WERI-Rb-1 (cell line): Measurements from ENCODE around the gene TTC13.

ENCODE experiments used
- DNase-seq: peaks from one replicate; pipeline ENCODE4 v3.0.0-alpha.2; 2020
- H3K27ac ChIP-seq: fragments of 250-450 bp; sonication (Bioruptor Pico); 2 replicates; pipeline ENCODE4 v1.5.1; 2020; ENCODE audit warnings: mild to moderate bottlenecking, moderate library complexity
- H3K27me3 ChIP-seq: fragments of 250-450 bp; sonication (Bioruptor Pico); 2 replicates; pipeline ENCODE4 v1.5.1; 2021; ENCODE audit warnings: mild to moderate bottlenecking, low read depth, moderate library complexity; ENCODE audit not compliant: insufficient read depth, severe bottlenecking
- H3K36me3 ChIP-seq: fragments of 250-450 bp; sonication (Bioruptor Pico); 2 replicates; pipeline ENCODE4 v1.5.1; 2020; ENCODE audit warnings: mild to moderate bottlenecking, moderate library complexity
- H3K4me3 ChIP-seq: 2 replicates; pipeline ENCODE4 v1.5.1; 2011; ENCODE audit warnings: low read depth, mild to moderate bottlenecking, control low read depth, low read length
- H3K9me3 ChIP-seq: fragments of 250-450 bp; sonication (Bioruptor Pico); 2 replicates; pipeline ENCODE4 v1.5.1; 2021; ENCODE audit warnings: mild to moderate bottlenecking, moderate library complexity; ENCODE audit not compliant: severe bottlenecking
- TF ChIP-seq, protein P1 (sequence below): IDR thresholded peaks from 2 replicates; pipeline ENCODE4 v1.5.1; 2011; ENCODE audit warnings: low read depth, mild to moderate bottlenecking, control low read depth, inconsistent platforms, low read length

The TTC13 gene

DNA sequence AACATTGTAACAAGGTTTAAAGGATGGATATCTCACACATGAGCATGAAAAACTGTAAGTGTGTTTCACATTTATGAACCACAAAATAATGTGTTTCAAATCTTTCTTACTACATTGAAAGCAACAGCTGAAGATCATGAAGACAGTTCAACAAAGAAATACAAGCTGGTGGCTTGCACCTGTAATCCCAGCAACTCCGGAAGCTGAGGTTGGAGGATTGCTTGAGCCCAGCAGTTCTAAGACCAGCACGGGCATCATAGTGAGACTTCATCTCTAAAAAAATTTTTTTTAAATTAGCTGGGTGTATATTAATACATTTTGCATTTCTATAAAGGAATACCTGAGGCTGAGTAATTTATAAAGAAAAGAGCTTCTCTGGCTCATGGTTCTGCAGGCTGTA is 83.2 kb downstream of the TTC13 start:
- no peak overlapping the region for H3K4me3 ChIP-seq
- no peak overlapping the region for H3K27ac ChIP-seq
- DNase-seq, result no peak
- H3K27me3 ChIP-seq, result no peaks in the 10 kb centered on the region
- TF ChIP-seq, protein P1, sequence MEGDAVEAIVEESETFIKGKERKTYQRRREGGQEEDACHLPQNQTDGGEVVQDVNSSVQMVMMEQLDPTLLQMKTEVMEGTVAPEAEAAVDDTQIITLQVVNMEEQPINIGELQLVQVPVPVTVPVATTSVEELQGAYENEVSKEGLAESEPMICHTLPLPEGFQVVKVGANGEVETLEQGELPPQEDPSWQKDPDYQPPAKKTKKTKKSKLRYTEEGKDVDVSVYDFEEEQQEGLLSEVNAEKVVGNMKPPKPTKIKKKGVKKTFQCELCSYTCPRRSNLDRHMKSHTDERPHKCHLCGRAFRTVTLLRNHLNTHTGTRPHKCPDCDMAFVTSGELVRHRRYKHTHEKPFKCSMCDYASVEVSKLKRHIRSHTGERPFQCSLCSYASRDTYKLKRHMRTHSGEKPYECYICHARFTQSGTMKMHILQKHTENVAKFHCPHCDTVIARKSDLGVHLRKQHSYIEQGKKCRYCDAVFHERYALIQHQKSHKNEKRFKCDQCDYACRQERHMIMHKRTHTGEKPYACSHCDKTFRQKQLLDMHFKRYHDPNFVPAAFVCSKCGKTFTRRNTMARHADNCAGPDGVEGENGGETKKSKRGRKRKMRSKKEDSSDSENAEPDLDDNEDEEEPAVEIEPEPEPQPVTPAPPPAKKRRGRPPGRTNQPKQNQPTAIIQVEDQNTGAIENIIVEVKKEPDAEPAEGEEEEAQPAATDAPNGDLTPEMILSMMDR, result no peak
- no peaks in the 10 kb centered on the region for H3K9me3 ChIP-seq
- no peaks in the 10 kb centered on the region for H3K36me3 ChIP-seq

DNA sequence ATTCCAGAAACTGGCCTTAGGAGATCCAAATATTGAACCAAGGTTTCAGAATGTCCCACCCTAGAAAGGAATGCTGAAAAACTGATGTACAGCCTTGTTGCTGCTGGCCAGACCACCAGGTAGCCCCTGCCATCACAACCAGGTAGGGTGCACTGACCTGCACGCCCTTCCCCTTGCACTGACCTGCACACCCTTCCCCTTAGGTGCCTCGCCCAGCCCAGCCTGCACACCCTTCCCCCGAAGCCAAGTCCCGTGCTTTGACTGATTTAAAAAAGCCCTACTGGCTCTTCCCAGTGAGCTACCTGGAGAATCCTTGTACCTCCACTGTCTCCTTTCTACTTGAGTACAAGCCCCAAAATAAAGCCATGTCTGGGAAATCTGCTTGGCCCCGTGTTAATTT is 84.0 kb downstream of the TTC13 start:
- H3K9me3 ChIP-seq, result no peaks in the 10 kb centered on the region
- H3K36me3 ChIP-seq, result no peaks in the 10 kb centered on the region
- TF ChIP-seq, protein P1, result no peak
- no peak for DNase-seq
- H3K27ac ChIP-seq, result no peak overlapping the region
- no peak overlapping the region for H3K4me3 ChIP-seq
- H3K27me3 ChIP-seq, result no peaks in the 10 kb centered on the region

DNA sequence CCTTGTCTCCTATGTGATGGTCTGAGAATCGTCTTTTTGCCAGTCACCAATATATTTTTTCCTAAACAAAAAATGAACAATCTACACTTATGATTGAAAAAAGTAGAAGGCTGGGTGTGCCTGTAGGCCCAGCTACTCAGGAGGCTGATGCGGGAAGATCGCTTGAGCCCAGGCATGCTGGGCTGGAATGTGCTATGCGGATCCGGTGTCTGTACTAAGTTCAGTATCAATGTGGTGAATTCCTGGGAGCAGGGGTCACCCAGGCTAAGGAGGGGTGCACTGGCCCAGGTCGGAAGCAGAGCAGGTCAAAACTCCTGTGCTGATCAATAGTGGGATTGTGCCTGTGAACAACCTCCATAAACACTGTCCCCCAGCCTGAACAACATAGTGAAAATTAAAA is 84.6 kb downstream of the TTC13 start:
- no peaks in the 10 kb centered on the region for H3K9me3 ChIP-seq
- H3K27ac ChIP-seq, result no peak overlapping the region
- no peaks in the 10 kb centered on the region for H3K27me3 ChIP-seq
- TF ChIP-seq, protein P1, result no peak
- H3K36me3 ChIP-seq, result no peaks in the 10 kb centered on the region
- no peak for DNase-seq
- no peak overlapping the region for H3K4me3 ChIP-seq

DNA sequence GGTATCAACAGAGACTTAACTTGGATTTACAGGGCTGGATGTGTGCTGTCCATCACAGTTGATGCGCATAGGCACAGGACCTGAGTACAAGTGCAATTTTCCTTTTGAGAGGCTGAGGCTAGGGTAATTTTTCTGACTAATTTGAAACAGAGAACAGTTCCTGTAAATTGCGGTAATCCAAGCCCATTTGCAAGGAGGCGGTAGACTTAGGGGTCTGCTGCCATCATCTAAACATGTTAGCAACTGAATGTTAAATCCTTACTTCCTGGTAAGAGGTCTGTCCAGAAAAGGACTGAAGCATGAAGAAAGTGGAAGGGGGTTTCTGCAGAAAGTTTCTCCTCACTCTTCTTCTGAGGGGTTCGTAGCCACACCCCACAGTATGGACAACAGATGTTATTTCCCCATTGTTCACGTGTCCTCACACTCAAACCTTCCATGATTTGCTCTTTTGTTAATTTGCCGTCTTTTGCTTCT is 86.6 kb downstream of the TTC13 start:
- no peak overlapping the region for H3K27ac ChIP-seq
- H3K9me3 ChIP-seq, result no peaks in the 10 kb centered on the region
- no peak for DNase-seq

DNA sequence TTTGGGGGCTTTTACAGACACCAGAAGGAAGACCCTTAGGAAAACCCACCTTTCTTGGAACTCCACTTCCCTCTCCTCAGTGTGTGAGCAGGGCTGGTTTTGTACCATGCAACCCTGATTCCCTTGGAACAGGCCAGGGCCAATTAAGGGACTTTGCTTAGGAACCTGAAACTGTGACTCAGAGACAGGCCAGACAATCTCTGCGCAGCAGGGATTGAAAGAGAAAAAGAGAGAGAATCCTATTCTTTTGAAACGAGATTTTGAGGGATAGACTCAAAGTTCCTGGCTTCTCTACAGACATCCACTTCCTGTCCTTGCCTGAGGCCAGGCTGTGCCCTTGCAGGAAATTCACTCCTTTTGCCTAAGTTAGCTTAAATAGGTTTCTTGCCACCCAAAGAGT is 87.2 kb downstream of the TTC13 start:
- TF ChIP-seq, protein P1, result no peak
- H3K36me3 ChIP-seq, result no peaks in the 10 kb centered on the region

More for the DNA sequence above, 86.6 kb downstream of the TTC13 start:
- Histone ChIP-seq H3K4me3 (no peak overlapping the region), H3K27me3 (no peaks in the 10 kb centered on the region), H3K36me3 (no peaks in the 10 kb centered on the region)
- TF ChIP-seq, protein P1, result no peak

DNA sequence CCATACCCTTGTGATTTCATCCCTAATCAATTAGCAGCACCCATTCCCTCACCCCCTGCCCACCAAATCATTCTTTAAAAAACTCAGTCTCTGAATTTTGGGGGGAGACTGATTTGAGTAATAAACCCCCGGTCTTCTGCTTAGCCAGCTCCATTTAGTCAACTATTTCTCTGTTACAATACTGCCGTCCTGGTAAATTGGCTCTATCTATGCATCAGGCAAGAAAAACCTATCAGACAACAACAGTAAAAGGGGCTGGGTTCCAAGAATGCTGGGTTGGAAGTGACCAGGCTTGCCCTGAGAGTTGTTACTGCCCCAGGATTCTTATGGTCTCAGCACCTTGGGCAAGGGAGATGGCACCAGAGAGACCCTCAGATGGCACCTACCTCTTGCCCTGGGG is 94.0 kb downstream of the TTC13 start:
- DNase-seq, result no peak
- Histone ChIP-seq H3K36me3 (no peaks in the 10 kb centered on the region), H3K27me3 (no peaks in the 10 kb centered on the region), H3K9me3 (no peaks in the 10 kb centered on the region), H3K4me3 (no peak overlapping the region), H3K27ac (no peak overlapping the region)
- TF ChIP-seq, protein P1, result no peak

More for the DNA sequence above, 87.2 kb downstream of the TTC13 start:
- no peak for DNase-seq
- Histone ChIP-seq H3K9me3 (no peaks in the 10 kb centered on the region), H3K27me3 (no peaks in the 10 kb centered on the region), H3K27ac (no peak overlapping the region), H3K4me3 (no peak overlapping the region)
